HG03521 (cell line): ENCODE data around the gene CFAP410.
"Not testable (repeated sequence)": the region's sequence is repeated elsewhere in the genome, so short reads cannot be mapped to it uniquely, and the experiment has no call there.

Source experiments
- ATAC-seq: cut with Tn5 transposase; IDR thresholded peaks from one replicate; pipeline ENCODE4 v1.9.1; 2021; ENCODE audit warnings: mild to moderate bottlenecking, moderate library complexity; ENCODE audit not compliant: unreplicated experiment

The CFAP410 gene

GRCh38 chr21:44370027-44370735 is 31.0 kb upstream of the CFAP410 start:
- ATAC-seq = no peak

GRCh38 chr21:44368711-44369446 is 29.7 kb upstream of the CFAP410 start:
- no peak for ATAC-seq

GRCh38 chr21:44366586-44367211 is 27.5 kb upstream of the CFAP410 start:
- ATAC-seq = no peak

- no peak for ATAC-seq
These were observed 26.9 kb upstream of the CFAP410 start for GRCh38 chr21:44365967-44366585.

- ATAC-seq = no peak
These were observed 26.2 kb upstream of the CFAP410 start for GRCh38 chr21:44365251-44365966.

- ATAC-seq = no peak
These were observed 25.2 kb upstream of the CFAP410 start for GRCh38 chr21:44364151-44365053.

- no peak for ATAC-seq
These were observed 24.1 kb upstream of the CFAP410 start for GRCh38 chr21:44363278-44363677.

GRCh38 chr21:44361903-44362302 is 22.7 kb upstream of the CFAP410 start:
- not testable (repeated sequence) for ATAC-seq

GRCh38 chr21:44360159-44360558 is 21.0 kb upstream of the CFAP410 start:
- no peak for ATAC-seq

- ATAC-seq = no peak
These were observed 20.2 kb upstream of the CFAP410 start for GRCh38 chr21:44359396-44359795.

GRCh38 chr21:44357064-44357837 is 18.1 kb upstream of the CFAP410 start:
- ATAC-seq = no peak

- no peak for ATAC-seq
These were observed 17.4 kb upstream of the CFAP410 start for GRCh38 chr21:44356636-44357035.

GRCh38 chr21:44356160-44356559 is 17.0 kb upstream of the CFAP410 start:
- no peak for ATAC-seq

- ATAC-seq = no peak
These were observed 15.9 kb upstream of the CFAP410 start for GRCh38 chr21:44354775-44355771.

- ATAC-seq = no peak
These were observed 14.8 kb upstream of the CFAP410 start for GRCh38 chr21:44354001-44354405.

- no peak for ATAC-seq
These were observed 14.2 kb upstream of the CFAP410 start, which contains the start of gene TRPM2 for GRCh38 chr21:44353191-44353970. Gene TRPM2, plus strand, starts transcription at chr21:44353621. Its CDS starts 80 bp downstream, at chr21:44353701.

GRCh38 chr21:44352253-44352860 is 13.2 kb upstream of the CFAP410 start:
- ATAC-seq = no peak
